Ishikawa (cell line): ENCODE data around the gene LINGO1.

Experiments used
- EGR1 ChIP-seq: IDR thresholded peaks from 2 replicates; pipeline ENCODE4 v1.6.1; 2012
- EP300 ChIP-seq: IDR thresholded peaks from 2 replicates; pipeline ENCODE4 v1.6.1; 2012; ENCODE audit warnings: borderline replicate concordance
- TAF1 ChIP-seq: IDR thresholded peaks from 2 replicates; pipeline ENCODE4 v1.6.1; 2012; ENCODE audit warnings: low read depth, mild to moderate bottlenecking

DNA sequence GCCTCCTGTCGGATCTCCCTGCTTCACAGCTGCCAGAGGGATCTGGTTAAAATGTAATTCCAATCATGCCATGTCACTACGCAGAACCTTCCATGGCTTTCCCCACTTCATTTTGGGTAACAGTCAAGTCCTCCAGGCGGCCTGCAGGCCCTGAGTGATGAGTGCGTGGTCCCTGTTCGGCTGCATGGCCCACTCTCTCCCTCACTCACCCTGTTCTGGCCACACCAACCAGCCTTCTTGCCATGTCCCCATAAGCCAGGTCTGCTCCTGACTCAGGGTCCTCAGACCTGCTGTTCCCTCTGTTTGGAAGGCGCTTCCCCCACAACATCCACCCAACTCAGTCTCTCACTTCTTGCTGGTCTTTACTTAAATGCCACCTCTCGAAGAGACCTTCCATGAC lies 41.6 kb upstream of the LINGO1 start:
- no peak for TF ChIP-seq TAF1
- no peak for TF ChIP-seq EGR1
- no peak for TF ChIP-seq EP300
